Choroid plexus epithelial cell (primary cell): ENCODE measurements around the gene SMAD4.
A peak's percentile ranks its signal among the peaks of the same experiment; 100 is the strongest.
"Not testable (repeated sequence)": the region's sequence is repeated elsewhere in the genome, so short reads cannot be mapped to it uniquely, and the experiment has no call there.

Experiments used
- DNase-seq: peaks from one replicate; pipeline ENCODE4 v3.0.0-alpha.2; 2010; ENCODE audit warnings: low read depth
- H3K4me3 ChIP-seq: 2 replicates; pipeline ENCODE4 v1.5.1; 2011; ENCODE audit warnings: low read depth, mild to moderate bottlenecking, control low read depth, low read length, moderate library complexity
- CTCF ChIP-seq: conservative IDR thresholded peaks from 2 replicates; pipeline ENCODE4 v1.5.1; 2011; ENCODE audit warnings: low read depth, mild to moderate bottlenecking, control low read depth, inconsistent platforms, low read length, moderate library complexity

SMAD4 gene

GRCh38 chr18:50989711-50990110 is 40.3 kb upstream of the SMAD4 start:
- no peak for DNase-seq
- H3K4me3 ChIP-seq, result no peak overlapping the region
- no peak for TF ChIP-seq CTCF

DNA sequence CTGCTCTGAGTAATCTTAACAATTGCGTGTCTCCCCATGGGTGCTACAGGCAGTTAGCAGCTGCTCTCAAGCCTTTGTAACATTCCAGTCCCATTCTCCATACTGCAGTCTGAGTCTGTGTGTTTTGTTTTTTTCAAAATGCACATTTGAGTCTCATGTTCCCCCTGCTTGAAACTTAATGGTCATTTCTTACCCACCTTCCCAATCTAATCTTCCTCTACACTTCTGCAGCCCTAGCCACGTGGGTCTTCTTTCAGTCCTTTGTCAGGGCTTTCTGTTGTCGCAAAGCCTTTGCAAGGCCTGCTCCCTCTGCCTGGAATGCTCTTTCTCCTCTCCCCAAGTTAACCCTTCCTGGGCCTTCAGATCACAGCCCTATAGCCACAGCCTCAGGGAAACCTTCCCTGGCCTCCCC is 37.7 kb upstream of the SMAD4 start:
- TF ChIP-seq CTCF, result no peak
- peak; percentile 36 for DNase-seq

GRCh38 chr18:50994031-50994430 is 36.0 kb upstream of the SMAD4 start:
- TF ChIP-seq CTCF, result no peak
- H3K4me3 ChIP-seq, result no peak overlapping the region
- DNase-seq, result no peak

More for the DNA sequence above, 37.7 kb upstream of the SMAD4 start:
- no peak overlapping the region for H3K4me3 ChIP-seq

- not testable (repeated sequence) for H3K4me3 ChIP-seq, DNase-seq
These were observed 26.8 kb upstream of the SMAD4 start for GRCh38 chr18:51003174-51003573.

- DNase-seq, result no peak
- H3K4me3 ChIP-seq, result no peak overlapping the region
- TF ChIP-seq CTCF, result no peak
These were observed 23.8 kb upstream of the SMAD4 start for GRCh38 chr18:51006061-51006818.

GRCh38 chr18:51006948-51007789 is 22.8 kb upstream of the SMAD4 start:
- no peak for TF ChIP-seq CTCF
- no peak overlapping the region for H3K4me3 ChIP-seq
- no peak for DNase-seq

DNA sequence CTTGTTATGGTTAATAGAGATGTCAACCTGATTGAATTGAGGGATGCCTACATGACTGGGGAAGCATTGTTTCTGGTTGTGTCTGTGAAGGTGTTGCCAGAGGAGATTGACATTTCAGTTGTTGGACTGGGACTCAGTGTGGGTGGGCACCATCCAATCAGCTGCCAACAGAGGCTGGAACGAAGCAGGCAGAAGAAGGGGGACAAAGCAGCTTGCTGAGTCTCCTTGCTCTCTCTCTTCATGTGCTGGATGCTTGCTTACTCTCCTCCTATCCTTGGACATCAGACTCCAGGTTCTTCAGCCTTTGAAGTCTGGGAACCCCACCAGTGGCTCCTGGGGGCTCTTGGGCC is 22.2 kb upstream of the SMAD4 start:
- no peak for TF ChIP-seq CTCF
- H3K4me3 ChIP-seq, result no peak overlapping the region
- DNase-seq, result no peak
